Measurements from ENCODE around the gene RGS5.

The RGS5 gene

DNA sequence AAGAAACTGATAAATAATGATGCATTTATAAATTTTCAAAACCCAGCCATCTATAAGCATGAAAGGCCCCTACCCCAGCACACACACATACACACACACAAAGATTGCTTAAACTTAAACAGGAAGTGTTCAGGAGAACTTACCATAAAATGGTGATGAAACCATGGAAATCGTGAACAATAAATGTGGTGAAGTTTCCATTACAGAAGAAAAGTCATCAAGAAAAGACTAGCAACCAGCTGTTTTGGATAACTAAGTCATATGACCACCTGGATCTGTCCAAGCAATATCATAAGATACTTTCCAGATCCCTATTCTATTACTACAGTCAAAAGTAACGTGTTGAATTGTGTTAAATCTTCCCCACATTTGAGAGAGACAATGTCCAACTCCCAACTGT, 24.1 kb downstream of the RGS5 start:
- DNase-seq = no peak

DNA sequence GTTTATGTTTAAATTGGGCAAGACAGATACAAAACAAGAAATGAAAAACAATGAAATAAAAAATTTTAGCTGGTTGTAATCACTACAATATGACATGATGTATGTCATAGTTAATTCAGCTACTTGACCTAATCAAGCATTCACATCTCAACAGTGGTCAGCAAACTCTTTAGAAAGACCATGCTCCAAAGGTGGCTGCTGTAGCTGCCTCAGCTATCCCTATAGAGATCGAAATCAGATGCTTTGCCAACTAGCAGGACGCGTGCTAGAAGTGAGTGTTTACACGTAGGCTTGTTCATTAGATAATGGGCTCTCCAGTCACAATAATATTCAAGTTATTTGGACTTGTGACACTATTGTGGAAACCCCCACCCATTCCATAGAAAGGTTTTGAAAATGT, 25.9 kb downstream of the RGS5 start:
- no peak for DNase-seq

DNA sequence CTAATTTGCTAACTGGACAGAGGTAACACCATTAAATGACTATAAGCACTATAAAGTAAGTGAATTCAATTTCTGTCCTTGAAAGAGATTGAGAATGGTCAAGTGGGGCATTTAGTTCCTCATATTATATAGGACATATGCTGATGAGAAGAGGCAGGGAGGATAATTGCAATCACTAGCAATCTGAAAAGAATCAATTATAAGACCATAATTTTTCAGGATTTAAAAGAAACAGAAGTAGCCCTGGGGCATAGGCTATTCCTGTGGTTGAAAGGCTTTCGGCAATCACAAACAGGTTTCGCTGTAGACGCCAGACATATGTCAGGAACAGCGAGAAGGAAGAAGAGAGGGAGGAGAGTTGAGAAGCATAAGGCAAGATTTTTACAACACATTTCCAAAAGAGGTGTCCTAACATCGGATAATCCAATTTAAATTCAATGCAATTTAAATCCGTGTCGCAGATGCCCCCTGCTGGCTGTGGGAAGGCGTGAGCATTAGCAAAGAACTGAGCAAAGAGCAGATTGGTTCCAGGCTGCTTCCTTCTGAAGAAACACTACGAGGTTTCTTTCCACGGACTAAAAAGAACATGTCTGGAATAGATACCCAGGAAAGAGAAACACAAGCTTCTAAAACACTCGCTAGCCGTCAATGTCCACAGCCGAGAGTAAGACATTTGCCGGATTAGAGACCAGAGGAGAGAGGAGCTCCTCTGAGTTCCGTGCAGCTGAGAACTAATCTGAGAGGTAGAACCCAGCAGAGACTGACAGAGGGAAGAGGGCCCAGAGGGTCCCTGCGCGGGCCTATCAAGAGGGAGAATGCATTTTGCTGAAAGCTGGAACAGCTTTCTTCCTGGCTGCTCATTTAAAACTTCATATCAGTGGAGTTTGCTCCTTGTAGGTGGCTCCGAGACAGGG, 27.9 kb downstream of the RGS5 start:
- DNase-seq = peak; percentile 61

DNA sequence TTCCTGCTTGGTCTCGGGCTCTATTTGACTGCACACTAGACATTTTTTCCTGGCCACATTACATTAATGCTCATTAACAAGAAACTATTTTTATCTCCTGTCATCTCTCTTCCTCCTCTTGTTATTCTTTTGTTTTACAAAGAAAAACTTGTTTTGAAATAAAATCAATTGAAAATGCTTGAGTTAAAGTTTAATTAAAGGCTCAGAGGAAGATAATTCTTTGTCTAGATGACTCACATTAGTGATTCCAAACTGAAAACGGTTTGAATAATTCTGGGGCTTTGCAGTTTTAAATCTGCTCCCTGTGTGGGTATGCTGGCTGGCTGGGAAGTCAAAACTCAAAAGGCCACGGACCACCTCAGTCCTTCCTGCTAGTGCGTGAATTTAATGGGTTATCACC, 29.6 kb downstream of the RGS5 start:
- DNase-seq = no peak

DNA sequence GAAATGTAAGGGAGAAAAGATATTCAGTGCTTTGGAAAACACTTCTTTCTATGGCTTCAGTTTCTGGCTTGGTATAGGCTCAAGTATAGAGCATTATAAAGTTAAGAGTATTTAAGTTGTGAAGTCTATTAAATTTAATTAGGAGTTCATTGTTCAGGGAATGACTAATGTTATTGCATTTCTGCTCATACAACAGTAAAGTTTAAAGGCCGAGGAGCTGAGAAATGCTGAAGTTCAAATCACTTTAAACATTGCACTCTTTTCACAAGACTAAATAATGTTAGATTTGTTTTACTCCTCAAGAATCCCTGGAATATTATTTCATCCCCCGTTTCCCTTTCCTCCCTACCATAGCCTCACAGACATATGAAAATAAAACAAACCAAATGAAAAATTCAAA, 30.1 kb downstream of the RGS5 start:
- no peak for DNase-seq

DNA sequence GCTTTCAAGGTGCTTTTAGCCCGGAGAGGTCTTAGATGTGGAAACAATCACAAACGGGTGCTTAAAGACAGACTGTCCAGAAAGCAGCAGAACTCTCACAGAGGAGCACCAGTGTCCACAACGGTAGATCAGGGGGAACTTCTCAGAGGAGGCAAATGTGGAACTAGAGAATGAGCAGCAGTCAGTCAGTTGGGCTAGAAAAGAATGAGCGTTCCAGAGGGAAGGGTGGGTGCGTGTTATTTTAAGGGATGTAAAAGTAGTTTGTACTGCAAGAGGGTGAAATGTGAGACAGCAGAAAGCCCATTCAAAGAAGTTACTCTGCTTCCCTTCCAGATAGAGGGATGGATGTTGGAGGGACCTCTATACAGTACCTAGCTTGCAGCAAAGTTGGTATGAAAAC, 30.9 kb downstream of the RGS5 start:
- DNase-seq = no peak

DNA sequence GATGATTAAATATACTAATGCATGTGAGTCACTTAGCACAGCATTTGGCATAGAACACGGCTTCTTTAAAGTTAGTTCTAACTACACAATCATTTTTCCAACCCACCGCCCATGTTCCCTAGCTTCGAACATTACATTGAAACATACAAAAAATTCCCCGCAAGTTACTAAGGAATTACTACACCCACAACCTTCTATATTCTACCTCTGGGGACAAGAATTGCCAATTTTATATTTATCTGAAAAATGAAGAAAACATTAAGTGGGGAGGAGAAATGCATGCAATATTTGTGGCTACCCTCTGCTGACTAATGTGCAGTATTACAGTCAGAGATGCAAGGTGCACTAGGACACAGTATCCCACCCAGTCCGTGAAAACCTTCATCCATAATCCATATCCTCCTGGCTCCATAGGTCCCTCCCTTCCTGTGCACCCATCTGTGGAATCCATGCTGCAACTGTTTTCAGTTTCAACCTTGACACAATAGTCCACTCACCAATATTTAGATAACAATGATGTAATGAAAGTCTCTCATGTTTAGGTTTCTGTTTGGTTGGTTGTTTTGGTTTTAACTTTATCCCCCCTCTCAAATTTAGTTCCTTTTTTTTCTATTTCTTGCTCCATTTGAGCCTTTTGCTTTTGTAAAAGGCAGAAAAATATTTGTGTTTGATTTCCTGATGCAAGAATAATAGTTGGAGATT, 31.6 kb downstream of the RGS5 start:
- DNase-seq = no peak

DNA sequence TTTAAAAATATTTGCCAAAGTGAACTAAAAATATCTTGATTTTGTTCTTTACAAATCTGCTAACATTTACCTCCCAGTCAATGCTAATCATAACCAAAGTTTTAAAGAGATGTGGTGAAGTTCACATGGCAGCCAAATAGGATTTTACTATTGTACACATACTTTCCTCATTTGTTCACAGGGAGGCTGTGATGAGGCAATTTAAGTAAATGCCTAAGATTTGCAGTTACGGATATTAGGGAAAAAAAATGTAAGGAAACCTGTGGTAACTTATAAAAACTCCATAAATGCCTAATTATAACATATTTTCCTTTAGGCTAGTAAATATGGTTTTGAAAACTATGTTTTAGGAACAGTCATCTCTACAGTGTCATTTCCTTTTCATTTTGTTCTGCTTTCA, 32.4 kb downstream of the RGS5 start:
- no peak for DNase-seq

DNA sequence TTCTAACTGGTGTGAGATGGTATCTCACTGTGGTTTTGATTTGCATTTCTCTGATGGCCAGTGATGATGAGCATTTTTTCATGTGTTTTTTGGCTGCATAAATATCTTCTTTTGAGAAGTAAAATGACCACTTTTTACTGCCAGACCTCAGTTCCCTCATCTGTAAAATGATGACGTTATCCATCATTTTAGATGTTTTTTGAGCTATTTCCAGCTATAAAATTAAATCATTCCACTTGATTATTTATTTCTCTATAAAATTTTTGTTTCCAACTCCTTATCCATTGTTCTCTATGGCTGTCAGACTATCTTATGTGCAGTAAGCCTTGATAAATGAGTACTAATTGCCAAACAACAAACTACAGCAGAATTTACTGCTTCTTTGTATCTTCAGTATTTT, 33.2 kb downstream of the RGS5 start:
- DNase-seq = no peak

DNA sequence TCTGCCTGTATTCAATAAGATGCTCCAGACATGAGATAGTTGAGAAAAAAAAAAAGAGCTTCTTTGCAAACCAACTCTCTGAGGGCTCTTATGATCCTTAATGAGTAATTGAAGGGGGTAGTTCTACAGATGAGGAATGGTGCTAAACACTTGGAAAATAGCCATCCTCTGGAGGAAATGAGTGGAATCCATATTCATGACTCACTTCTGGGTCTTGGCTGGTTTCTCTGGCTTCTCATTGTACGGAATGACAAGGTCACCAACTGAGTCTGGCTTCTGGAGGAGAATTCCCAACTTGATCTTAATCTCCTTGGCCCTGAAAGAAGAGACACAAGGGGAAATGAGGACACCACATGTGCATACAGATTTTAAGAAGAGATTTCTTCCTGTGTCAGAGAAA, 34.7 kb downstream of the RGS5 start:
- DNase-seq = no peak

DNA sequence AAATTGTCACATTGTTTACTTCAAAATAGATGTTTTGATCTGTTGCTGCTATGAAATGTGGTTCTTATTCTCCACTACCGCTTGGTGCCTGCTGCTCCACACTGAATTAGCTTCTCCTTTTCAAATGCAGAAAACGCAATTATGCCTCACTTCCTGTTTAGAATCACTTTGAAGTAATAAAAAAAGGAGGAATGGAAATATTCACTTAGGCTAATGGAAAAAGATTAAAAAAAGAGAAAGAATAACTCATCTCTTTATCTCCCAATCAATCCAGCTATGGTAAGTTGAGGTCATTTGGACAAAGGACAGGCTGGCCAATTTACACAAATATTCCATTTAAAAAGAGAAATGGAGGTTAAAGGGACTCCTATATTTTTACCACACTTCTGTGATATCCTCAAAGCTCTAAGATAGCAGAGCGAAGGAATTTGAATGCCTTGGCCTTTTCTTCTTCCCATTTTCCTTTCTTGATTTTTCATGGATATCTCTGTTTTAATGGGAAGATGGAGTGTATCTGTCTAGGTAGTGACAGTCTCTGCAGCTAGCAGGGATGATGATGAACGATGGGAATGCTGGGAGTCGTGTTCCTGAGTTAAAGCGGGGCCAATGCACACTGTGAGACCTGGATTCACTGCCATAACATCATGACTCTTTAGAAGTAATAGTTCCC, 35.7 kb downstream of the RGS5 start:
- no peak for DNase-seq

DNA sequence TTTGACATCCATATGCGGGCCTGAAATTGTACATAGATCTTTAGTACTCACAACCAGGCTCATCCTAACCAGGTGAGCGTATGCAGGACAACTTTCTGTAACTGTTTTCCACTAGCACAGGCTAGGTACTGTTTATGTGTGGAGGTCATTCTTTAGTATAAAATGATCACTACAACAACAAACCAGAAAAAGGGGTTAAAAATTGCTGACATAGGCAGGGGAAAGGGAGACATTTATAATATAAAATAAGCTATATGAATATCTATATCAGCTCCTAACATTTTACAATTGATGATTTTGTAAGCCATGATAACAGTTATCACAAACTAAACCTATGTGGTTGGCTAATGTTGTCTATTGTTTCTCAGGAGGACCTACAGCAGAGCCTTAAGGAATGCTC, 37.6 kb downstream of the RGS5 start:
- DNase-seq = no peak

DNA sequence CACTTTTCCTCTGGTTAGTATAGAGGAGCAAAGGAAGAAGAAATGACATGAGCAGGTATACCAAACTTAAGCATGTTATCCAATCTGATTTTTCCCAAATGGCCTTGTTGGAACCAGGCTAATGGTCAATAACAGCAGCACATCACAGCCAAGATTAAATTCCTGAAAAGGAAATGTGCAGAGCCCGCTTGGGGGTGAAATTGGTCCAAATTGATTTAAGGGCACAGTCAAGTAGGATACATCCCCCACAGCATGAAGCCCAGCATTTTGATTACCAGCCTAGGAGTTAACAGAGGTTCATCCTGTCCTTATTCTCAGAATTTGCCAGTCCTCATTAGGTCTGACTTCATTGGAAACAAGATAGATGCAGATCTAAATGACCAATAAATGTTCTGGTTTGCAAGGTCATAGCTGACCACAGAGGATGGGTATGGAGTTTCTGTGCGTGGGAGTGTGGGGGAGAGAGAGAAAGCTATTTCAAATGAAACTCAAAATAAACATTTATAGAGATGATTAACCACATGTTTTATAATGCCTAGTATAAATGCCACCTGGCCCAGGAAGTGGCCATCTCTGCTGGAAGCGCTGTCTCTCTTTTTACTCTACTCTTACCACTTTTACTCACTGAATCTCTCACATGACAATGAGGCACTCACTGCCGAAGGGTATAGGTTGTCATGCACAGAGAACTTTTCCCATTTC, 38.7 kb downstream of the RGS5 start:
- DNase-seq = no peak

DNA sequence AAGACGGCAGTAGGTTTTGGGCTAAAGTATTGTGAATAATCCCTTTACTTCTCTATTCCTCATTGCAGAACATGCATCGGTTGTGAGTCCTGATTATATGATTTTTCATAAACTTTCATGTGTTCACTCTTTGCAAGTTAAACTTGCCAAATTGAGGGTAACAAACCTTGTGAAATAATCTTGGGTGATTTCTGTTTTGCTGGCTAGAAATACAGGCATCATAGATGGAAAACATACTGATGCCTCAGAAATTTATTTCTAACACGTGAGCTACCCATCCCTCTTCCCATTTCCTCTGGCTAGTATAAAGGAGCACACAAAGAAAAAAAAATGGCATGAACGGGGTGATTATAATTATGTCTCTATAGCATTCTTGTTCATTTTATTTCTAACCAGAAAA, 39.6 kb downstream of the RGS5 start:
- DNase-seq = no peak

DNA sequence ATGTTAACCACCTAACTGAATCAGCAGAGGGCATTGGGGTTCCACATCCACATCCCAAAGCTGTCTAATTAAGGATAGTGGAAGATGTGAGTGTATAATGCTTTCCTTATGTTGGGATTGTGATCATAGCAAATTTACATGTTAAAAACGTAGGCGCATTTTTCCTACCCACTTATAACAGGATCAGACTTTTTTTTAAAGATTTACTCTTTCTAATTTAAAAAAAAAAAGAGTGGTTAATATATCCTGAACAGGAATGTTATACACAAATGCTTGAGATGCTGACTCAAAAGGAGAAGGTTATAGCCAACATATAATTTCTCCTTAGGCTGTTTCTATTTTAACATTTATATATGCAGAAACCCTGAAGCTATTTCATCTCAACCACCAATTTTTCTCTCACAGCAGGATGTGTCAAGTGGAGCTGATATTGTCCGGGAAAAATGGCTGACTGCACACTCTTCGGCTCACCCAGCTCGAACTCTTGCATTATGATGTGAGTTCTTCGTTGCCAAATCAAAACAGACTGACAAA, 40.3 kb downstream of the RGS5 start:
- DNase-seq = no peak

DNA sequence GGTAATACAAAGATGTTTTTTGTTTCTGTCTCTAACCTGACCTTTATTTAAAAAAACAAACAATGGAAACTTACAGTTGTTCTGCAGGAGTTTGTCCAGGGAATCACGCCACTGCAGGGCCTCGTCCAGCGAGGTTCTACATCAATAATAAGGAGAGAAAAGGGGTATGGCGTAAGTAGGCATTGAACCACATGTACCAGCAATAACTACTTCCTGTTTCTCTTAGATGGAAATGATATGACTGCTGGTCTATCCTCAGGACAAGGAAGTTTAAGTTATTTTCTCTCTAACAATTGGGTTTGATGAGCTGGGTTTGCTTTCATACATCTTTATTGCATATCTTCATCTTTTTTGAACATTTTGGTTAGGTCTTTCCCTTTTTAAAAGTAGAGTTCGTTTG, 40.9 kb downstream of the RGS5 start:
- no peak for DNase-seq

DNA sequence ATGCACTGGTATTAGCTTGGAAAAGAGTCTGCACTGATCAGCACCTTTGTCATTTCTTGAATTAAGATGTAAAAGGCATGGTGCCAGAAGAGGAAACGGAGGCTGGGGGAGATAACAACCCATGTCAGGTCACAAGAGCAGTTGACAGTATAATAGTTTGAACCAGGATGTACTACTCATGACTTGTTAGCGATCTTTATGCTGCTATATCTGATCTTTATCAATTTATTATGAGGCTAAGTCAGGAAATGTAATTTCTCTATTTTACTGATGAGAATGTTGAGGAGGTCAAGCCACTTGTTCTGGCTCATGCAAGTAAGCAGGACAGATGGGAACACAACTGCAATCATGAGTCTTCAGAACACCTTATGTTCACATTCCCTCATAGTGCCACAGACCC, 41.4 kb downstream of the RGS5 start:
- DNase-seq = no peak

DNA sequence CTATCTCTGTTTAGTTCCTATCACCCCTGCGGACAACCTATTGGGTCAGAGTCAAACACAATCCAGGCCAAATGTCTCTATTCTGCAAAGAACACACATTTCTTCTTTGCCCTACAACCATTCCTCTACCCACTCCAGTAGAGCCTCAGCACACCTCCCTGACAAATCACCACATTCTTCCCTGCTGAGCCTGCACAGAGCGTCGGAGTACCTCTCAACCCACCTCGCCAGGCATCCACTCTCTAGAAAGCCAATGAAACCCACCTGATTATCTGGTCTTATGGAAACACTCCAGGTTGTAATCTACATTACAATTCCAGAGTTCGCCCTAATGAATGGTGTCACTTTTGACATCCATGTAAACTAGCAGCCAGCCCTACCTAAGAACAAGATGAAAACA, 47.1 kb downstream of the RGS5 start:
- no peak for DNase-seq

DNA sequence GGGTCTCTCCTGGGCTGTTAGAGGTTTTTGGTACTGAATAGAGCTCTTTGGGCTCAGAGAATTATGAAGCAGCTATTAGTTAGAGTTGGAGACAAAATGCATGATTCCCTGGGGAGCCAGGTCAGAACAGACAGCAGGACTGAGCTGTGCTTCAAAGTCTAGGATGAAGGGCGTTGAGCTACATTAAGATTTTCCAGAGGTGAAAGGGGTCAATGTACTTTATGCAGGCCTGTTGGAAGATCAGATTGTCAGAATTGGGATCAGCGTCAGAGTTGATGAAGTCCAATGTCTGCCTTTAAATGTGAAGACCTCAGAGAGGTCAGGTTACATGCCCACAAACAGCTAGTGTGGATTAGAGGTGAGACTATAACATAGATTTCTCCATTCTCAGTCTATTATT, 53.8 kb downstream of the RGS5 start:
- DNase-seq = no peak

DNA sequence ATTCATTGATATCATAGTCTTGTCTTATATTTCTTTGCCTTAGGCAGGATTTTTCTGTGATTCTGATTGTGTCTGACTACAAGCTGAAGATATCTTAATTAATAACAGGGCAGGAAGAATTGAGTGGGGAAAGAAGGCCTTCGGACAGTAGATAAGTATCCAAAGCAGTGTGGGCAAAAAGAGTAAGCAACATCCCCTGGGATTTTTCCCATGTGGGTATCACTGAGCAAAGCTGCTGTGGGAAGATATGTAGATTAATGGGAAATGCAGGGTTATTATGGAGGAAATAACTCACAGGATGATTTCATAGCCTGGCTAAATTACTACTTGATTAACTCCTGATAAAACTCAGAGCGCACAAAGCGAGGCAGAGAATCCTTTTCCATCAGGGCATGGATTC, 55.7 kb downstream of the RGS5 start:
- DNase-seq = no peak

DNA sequence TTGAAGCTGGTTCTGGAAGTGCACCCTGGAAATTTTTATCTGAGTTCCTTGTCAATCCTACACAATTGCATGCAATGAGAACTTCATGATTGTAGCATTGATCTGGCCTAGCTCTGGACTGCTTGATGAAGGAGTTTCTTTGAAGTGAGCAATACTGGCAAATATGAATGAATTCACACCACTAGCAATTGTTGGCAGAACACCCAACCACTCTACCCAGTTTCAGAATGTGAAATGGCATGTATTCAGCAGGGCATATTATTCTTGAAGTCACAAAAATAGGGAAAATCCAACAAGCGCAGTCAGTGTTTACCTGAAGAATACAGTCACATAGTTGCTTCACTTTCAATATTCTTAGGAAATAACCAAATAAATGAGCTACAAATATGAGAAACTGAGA, 57.3 kb downstream of the RGS5 start:
- DNase-seq = no peak

DNA sequence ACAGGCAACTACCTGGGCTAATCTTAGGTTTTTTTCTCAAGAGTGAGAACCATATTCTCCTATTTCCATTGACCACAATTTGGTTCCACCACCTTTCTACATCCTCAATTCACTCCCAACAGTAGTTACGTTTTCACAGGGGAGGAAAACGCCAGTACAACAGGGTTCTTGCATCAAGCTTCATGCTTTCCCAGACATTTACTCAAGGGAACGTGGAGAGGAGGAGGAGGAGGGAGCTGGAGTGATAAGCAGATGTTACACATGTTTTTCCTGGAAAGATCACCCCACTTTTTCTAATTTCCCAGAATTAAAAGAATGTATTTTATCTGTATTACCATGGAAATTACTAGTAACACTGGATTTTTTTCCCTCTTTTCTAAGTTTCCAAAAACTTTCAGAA, 58.3 kb downstream of the RGS5 start:
- DNase-seq = no peak

DNA sequence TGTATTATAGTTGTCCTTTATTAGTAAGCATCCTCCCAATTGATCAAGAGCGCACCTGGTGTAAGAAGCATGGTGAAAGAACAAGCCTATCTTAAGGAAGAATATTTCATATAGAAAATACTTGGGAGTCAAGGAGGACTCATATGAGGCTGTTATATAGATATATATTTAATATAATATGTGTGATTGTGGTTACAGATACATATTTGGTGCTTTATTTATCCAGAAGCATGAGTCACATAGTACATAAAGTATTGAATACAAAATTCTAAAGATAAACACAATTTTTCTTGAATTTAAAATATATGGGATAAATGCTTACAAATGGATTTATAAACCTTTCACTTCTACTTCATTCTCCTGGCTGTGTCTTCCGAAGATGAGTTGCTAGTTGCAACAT, 60.6 kb downstream of the RGS5 start:
- DNase-seq = no peak
